GM12872 (cell line): ENCODE results near the gene CACNA1D.

ENCODE experiments used
- TF ChIP-seq, protein P1 (sequence below): IDR thresholded peaks from 3 replicates; pipeline ENCODE4 v1.5.1; 2011; ENCODE audit warnings: low read depth, mild to moderate bottlenecking, low read length, moderate library complexity; ENCODE audit not compliant: insufficient read depth

CACNA1D gene

DNA sequence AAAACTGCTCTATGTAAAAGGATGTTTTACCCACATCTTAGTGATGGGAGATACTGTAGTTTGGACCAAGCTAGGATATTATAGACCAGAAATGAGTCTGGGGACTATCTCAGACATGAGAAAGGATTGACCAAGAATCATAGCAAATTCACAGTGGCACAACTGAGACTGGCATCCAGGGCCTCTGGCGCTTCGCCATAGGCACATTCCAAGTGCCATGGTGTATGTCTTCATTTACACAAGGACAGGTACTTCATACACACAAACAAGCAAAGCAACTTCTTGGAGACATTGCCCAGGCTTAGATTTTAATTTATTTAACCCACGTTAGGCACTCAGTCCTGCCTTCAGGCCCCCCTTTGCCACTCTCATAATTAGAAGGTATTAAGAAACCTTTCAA lies 28.9 kb downstream of the CACNA1D start:
- TF ChIP-seq, protein P1, sequence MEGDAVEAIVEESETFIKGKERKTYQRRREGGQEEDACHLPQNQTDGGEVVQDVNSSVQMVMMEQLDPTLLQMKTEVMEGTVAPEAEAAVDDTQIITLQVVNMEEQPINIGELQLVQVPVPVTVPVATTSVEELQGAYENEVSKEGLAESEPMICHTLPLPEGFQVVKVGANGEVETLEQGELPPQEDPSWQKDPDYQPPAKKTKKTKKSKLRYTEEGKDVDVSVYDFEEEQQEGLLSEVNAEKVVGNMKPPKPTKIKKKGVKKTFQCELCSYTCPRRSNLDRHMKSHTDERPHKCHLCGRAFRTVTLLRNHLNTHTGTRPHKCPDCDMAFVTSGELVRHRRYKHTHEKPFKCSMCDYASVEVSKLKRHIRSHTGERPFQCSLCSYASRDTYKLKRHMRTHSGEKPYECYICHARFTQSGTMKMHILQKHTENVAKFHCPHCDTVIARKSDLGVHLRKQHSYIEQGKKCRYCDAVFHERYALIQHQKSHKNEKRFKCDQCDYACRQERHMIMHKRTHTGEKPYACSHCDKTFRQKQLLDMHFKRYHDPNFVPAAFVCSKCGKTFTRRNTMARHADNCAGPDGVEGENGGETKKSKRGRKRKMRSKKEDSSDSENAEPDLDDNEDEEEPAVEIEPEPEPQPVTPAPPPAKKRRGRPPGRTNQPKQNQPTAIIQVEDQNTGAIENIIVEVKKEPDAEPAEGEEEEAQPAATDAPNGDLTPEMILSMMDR: no peak

DNA sequence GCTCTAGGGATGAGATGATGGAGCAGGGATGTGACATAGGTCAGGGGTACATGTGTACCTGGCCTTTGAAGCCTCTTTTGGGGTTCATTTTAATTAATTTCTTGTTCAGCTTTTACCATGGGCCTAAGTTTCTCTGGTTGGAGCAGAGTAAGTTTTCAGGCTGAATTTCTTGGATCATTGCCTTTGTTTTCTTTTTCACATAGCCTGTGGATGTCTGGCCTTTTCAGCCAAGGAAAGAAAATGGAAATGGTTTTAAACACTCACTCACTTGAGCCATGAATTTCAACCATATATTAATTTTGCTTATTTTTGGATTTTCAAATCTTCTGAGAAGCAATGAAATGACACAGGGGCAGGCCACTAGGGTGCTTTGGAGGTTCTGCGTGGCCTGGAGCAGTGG lies 30.2 kb downstream of the CACNA1D start:
- TF ChIP-seq, protein P1: no peak

DNA sequence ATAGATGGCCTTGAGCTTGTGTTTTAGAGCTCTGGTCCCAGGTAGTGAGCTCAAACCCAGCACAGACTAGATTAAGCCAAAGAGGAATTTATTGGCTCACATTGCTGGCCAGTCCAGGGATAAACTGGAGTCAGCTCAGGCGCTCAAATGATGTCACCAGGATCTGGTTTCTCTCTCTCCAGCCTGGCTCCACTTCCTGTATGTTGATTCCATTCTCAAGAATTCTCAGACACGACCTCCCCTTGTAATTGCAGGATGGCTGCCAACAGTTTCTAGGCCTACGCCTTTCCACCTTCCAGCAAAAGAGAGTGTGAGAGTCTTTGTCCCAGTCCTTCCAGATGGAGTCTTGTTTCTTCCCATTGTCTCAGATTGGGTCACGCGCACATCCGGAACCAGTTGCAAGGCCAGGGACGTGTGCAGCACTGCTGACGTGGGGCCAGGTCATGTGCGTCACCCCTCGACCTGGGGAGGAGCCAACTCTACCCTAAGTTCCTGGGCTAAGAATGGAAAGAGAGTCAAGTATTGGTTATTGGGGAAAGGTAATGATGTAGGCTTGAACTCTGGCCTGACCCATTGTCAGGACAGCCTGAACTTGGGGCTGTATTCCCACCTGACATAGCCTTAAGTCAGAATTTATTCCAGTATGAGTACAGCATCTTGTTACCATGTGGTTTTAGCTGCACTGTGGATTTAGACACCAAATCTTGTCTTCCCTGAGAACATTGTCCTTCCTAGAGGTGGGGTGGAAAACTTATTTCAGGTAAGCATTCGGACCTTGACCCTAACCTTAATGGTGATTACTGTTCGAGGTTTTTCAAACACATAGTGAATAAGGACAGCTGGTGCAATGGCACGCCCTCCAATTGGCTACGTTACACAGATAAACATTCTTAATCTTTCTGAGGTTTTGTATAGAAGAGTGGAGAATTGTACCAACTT lies 31.6 kb downstream of the CACNA1D start:
- TF ChIP-seq, protein P1: no peak

DNA sequence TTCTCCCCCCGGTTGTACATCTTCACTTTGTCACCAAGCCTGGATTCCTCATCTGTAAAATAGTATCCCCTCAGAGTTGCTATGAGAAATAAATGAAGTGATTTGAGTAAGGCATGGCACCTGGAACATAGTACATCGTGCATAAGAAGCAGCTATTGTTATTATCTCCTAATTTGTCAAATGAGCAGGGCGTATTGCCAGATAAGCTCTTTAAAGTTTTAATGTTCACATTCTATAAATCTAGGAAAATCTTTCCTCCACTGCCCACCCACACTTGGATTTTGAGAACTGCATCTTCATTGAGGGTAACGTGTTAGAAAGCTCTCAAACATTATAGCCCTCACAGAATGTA lies 32.3 kb downstream of the CACNA1D start:
- TF ChIP-seq, protein P1: no peak

DNA sequence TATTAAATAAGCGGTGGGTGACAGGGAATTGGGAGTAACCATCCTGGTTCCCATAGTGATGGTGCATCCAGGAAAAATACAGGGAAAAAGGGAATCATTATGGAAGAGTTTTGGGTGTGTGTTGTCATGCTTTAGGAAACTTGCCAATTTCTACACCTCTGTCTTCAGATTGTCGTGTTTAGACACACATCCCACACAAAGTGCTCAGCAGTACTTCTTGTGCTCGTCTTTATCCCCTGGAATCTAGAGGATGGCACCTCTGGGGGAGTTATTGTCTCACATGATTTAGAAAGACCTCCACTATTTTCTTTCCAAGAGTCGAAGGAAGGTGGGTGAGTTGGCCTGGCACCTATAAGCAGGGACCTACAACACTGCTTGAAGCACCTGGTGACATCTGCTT lies 35.8 kb downstream of the CACNA1D start:
- TF ChIP-seq, protein P1: no peak

DNA sequence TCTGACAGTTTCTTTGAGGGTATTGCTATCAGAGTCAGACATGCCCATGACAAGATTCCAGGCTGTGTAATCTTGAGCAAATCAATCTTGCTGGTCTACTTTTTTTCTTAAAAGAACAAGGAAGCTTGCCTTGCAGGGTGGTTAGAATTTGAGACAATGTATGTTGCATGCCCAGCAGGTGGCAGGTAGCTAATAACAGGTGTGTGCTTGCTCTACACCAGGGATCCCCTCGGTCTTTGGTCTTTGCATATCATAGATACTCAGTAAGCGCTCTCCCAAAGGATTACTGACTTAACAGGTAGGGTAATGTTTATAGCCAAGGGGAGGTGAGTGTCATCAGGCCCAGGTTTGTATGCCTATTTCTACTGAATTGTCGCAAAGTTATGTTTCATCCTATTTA lies 37.3 kb downstream of the CACNA1D start:
- TF ChIP-seq, protein P1: 0 out of 3 replicates have a peak, but pooled peaks have one; percentile 21

DNA sequence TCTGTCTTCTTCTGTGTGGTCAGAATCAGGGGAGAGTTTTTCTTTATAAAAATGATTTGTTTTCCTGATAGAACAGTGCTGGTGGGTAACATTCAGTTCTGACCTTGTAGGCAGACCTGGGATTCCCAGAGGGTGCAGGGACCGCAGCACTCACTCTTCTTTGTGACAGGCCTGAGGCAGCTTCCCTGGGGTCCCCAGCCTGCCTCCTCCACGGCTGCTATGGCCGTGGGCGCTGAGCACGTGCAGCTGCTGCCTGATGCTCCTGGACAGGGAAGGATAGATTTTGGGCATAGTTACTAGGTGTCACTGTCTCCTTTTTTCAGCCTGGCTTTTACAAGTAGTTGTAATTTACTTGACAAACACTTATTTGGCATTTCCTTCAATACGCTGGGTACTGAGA lies 39.1 kb downstream of the CACNA1D start:
- TF ChIP-seq, protein P1: no peak
